Testis (tissue), 3 donors: ENCODE data around the gene TPSAB1. TPM values are rescaled to one million over a fixed set of nuclear protein-coding genes. Genes with fewer than 3 reads are reported as not detected.

Source experiments
- DNase-seq: peaks from one replicate; pipeline ENCODE4 v3.0.0-alpha.2; 2019
- H3K27ac ChIP-seq, 2 donors: fragments of 200-600 bp; sonication (generic); one replicate each; pipeline ENCODE4 v1.5.1; 2019
- H3K27me3 ChIP-seq: fragments of 200-600 bp; sonication (generic); one replicate; pipeline ENCODE4 v1.5.1; 2019
- H3K36me3 ChIP-seq: fragments of 200-600 bp; sonication (generic); one replicate; pipeline ENCODE4 v1.5.1; 2017; ENCODE audit warnings: low read depth; ENCODE audit errors: missing control alignments
- H3K4me1 ChIP-seq: fragments of 200-600 bp; sonication (generic); one replicate; pipeline ENCODE4 v1.5.1; 2019
- H3K4me3 ChIP-seq, 2 donors: fragments of 200-600 bp; sonication (generic); one replicate each; pipeline ENCODE4 v1.5.1; 2017 to 2019
- H3K9me3 ChIP-seq: fragments of 200-600 bp; sonication (generic); one replicate; pipeline ENCODE4 v1.5.1; 2017
- CTCF ChIP-seq, 3 experiments: fragments of 450-650 bp in 2 of 3; fragments of 200-600 bp in 1 of 3; sonication (generic) in 1 of 3; IDR thresholded peaks; one replicate each; pipeline ENCODE4 v1.5.1; 2016 to 2019; ENCODE audit warnings: antibody characterized with exemption in 3 of 3, mild to moderate bottlenecking in 2 of 3, moderate library complexity in 1 of 3
- POLR2A ChIP-seq: fragments of 450-650 bp; IDR thresholded peaks from one replicate; pipeline ENCODE4 v1.6.1; 2017; ENCODE audit warnings: antibody characterized with exemption, mild to moderate bottlenecking, moderate library complexity
- WGBS, 2 donors: methylation state at CpG; one replicate each; pipeline ENCODE4 v1.1.5; 2018; 5-methylcytosine and 5-hydroxymethylcytosine counted together
- intact Hi-C: fragments of 100-400 bp; cut with DNase I; formaldehyde crosslinking; loops from one replicate; pipeline ENCODE4 v1.15.1; 2023; ENCODE audit warnings: low total_unique reads
- polyA plus RNA-seq: library from polyadenylated mRNA; stranded (reverse); fragments of 350-450 nt; fragmentation: Illumina TruSeq; extraction: RNeasy Lipid Tissue Mini Kit (QIAGEN cat#74804); gene quantifications from one replicate; pipeline ENCODE4 v1.2.3, GENCODE V29; 2014; ENCODE audit warnings: low read depth, low replicate concordance; ENCODE audit not compliant: insufficient read depth
- total RNA-seq, 2 donors: library from RNA; depleted of rRNA; stranded (reverse); fragments of >200 nt; gene quantifications; one replicate each; pipeline ENCODE4 v1.2.3, GENCODE V29; 2016

Gene TPSAB1
- total and polyA plus RNA-seq, 3 donors from 2014 or later: 11.7 to 32.0 (median 12.2) TPM

- H3K9me3 ChIP-seq: no peaks in the 10 kb centered on the region
- no peak for TF ChIP-seq CTCF (IDR thresholded peaks at IDR 0.05)
- no peak for TF ChIP-seq POLR2A
- no peaks in the 10 kb centered on the region for H3K4me1 ChIP-seq
- no peaks in the 10 kb centered on the region for H3K36me3 ChIP-seq
- intact Hi-C loops: no loop called here
- 38 to 49% methylated on average over 8 of the region's 8 CpGs for WGBS, 2 donors
- no peak overlapping the region for H3K27ac ChIP-seq
- H3K4me3 ChIP-seq: no peak overlapping the region
- DNase-seq: peak; percentile 58
- no peaks in the 10 kb centered on the region for H3K27me3 ChIP-seq
These were observed 40.3 kb downstream of the TPSAB1 start for GRCh38 chr16:1280783-1281182.

GRCh38 chr16:1281517-1281916 lies 41.0 kb downstream of the TPSAB1 start:
- no peaks in the 10 kb centered on the region for H3K9me3 ChIP-seq
- no peak for TF ChIP-seq POLR2A
- TF ChIP-seq CTCF (IDR thresholded peaks at IDR 0.05): no peak
- intact Hi-C loops: no loop called here
- H3K27ac ChIP-seq: no peak overlapping the region
- DNase-seq: no peak
- H3K4me1 ChIP-seq: peaks cover 1% of the 10 kb centered on the region
- no peaks in the 10 kb centered on the region for H3K36me3 ChIP-seq
- H3K4me3 ChIP-seq: no peak overlapping the region
- WGBS, 2 donors: 70 to 77% methylated on average over 12 to 16 of the region's 16 CpGs
- no peaks in the 10 kb centered on the region for H3K27me3 ChIP-seq

- H3K4me1 ChIP-seq: peaks cover 4% of the 10 kb centered on the region
- H3K9me3 ChIP-seq: no peaks in the 10 kb centered on the region
- 84 to 86% methylated on average over 16 to 17 of the region's 17 CpGs for WGBS, 2 donors
- H3K4me3 ChIP-seq: no peak overlapping the region
- no peak overlapping the region for H3K27ac ChIP-seq
- TF ChIP-seq CTCF (IDR thresholded peaks at IDR 0.05) (no peak), POLR2A (no peak)
- DNase-seq: no peak
- intact Hi-C loops: no loop called here
- no peaks in the 10 kb centered on the region for H3K36me3 ChIP-seq
- no peaks in the 10 kb centered on the region for H3K27me3 ChIP-seq
These were observed 41.9 kb downstream of the TPSAB1 start for GRCh38 chr16:1282324-1282973.

GRCh38 chr16:1283296-1283695 lies 42.8 kb downstream of the TPSAB1 start:
- 58 to 70% methylated on average over 17 of the region's 17 CpGs for WGBS, 2 donors
- intact Hi-C loops: no loop called here
- no peak for TF ChIP-seq CTCF (IDR thresholded peaks at IDR 0.05)
- TF ChIP-seq POLR2A: no peak
- no peak overlapping the region for H3K27ac ChIP-seq
- no peaks in the 10 kb centered on the region for H3K36me3 ChIP-seq
- DNase-seq: no peak
- no peaks in the 10 kb centered on the region for H3K27me3 ChIP-seq
- no peak overlapping the region for H3K4me3 ChIP-seq
- H3K4me1 ChIP-seq: peaks cover 12% of the 10 kb centered on the region
- no peaks in the 10 kb centered on the region for H3K9me3 ChIP-seq

GRCh38 chr16:1283996-1284616 lies 43.6 kb downstream of the TPSAB1 start:
- no peak for DNase-seq
- 80 to 93% methylated on average over 8 to 14 of the region's 16 CpGs for WGBS, 2 donors
- Histone ChIP-seq H3K36me3 (no peaks in the 10 kb centered on the region), H3K27me3 (no peaks in the 10 kb centered on the region), H3K4me3 (no peak overlapping the region), H3K27ac (no peak overlapping the region), H3K9me3 (no peaks in the 10 kb centered on the region), H3K4me1 (peaks cover 13% of the 10 kb centered on the region)
- no peak for TF ChIP-seq POLR2A
- no peak for TF ChIP-seq CTCF (IDR thresholded peaks at IDR 0.05)
- intact Hi-C loops: no loop called here
